ENCODE data around the gene TMEM97.
"Not testable (repeated sequence)": the region's sequence is repeated elsewhere in the genome, so short reads cannot be mapped to it uniquely, and the experiment has no call there.

TMEM97 gene

GRCh38 chr17:28338769-28339212 lies 19.8 kb downstream of the TMEM97 start:
- not testable (repeated sequence) for DNase-seq

GRCh38 chr17:28339431-28339830 lies 20.4 kb downstream of the TMEM97 start:
- DNase-seq: no peak

- DNase-seq: no peak
Observed at GRCh38 chr17:28340374-28340773, 21.4 kb downstream of the TMEM97 start.

- no peak for DNase-seq
Observed at GRCh38 chr17:28341516-28341915, 22.5 kb downstream of the TMEM97 start.

GRCh38 chr17:28342313-28342712 lies 23.3 kb downstream of the TMEM97 start:
- no peak for DNase-seq

DNA sequence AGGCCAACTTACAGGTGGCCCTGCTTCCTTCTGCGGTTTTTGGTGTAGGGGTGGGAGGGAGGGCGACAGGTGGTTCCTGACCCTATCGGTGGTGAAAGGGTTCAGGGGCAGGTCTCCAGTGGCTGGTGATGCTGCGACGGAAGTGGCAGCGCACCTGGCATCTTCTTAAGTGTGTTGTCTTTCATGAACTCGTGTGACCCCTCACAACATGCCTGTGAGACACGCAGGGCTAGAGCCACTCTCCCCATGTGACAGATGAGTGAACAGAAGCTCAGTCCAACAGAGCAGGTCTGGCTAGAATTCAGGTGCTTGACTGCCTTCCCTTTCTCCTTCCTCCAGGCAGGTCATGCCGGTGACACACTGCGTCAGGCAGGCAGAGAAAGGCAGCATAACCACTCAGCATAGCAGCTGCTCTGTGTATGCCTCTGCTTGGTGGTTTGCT lies 24.5 kb downstream of the TMEM97 start:
- no peak for DNase-seq

GRCh38 chr17:28344011-28344410 lies 25.0 kb downstream of the TMEM97 start:
- no peak for DNase-seq

DNA sequence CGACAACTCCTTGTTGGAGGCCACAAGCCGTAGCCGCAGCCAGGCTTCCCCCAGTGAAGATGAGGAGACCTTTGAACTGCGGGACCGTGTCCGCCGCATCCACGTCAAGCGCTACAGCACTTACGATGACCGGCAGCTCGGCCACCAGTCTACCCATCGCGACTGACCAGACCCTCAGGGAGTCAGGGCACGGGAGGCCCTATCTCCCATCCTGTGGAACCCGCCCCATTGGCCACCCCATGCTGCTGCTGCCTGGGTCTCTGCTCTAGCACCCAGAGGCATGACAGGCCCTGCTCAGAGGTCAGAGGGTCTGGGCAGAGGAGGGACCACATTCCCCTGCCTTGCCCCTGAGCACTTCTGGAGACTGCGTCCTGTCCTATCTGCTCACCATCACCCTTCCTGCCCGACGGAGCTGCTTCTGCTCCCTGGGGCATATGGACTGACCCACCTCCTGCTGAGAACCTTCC lies 25.5 kb downstream of the TMEM97 start:
- no peak for DNase-seq

DNA sequence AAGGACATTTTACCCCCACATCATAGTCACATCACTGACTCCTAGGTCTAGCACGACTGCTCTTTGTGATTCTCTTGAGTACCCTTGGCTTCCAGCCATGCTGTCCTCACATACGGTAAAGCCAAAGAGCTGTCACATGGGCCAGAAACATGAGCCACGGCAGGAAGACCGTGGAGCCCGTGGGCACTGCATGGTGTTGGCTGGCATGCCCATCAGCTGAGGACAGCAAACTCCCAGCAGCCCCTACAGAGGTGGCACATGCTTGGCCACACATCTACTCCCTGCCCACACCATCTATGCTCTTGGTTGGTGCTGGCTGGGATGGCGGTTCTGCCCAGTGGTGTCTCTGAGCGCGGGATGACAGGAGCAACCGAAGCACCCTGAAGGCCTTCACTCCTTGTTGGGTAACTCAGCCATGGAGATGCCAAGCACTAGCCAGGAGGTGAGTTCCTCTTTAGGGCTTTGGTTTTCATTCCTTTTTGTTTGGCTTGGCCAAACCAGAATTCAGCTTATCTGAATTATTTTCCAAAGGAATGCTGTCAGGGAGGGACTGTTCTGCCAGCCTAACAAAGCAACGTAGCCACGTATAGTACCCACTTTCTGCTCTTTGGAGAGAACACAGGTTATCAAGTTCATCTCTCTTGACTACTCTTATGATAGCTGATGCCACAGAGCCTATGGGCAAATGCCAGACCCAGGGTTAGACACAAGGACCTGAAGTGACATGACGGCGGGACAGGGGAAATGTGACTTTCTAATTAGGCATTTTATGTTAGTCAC lies 26.6 kb downstream of the TMEM97 start:
- DNase-seq: no peak

GRCh38 chr17:28346199-28346580 lies 27.2 kb downstream of the TMEM97 start:
- no peak for DNase-seq

GRCh38 chr17:28346746-28347246 lies 27.8 kb downstream of the TMEM97 start:
- no peak for DNase-seq

DNA sequence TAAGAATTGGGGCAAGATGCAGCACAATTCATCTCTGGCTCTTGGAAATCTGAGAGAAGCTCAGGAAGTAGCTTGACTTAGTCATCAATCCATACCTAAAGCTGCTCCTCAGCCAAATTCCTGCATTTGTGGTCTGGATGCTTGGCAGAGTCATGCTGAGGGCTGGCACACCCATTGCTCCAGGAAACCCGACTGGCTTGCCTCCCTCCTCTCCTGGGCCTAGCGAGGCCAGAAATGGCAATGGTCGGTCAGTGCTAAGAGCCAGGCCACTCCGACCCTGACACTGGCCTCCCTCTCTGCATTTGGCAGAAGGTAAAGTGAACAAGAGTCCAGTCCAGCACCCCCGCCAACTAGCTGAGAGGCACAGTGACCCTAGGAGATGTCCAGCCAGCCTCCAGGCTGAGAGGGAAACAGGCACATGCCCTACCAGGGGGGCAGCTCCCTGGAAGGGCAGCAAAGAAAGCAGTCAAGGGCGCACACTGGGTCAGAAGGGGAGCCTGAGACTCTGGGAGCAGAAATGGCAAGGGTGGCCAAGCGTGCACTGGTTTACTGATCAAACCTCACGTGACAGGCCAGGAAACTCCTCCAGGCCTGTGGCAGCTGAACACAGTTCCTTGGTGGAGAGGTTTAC lies 28.4 kb downstream of the TMEM97 start:
- no peak for DNase-seq

DNA sequence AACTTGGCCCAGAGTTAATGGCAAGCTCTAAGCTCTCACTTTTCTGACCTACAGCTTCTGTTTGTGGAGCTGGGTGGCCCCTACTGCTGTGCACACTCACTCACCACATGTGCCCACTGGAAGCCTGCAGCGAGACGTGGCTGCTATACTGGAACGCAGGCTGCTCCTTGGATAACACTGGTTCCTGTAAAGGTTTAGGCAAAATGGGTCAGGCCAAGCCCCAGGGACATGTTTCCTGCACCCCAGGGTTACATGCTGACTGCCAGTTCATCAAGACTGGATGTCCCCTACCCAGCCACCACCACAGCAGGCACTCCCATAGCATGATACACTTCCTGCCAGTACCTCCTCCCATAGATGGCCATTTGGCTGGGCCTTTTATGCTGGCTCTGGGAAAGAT lies 30.0 kb downstream of the TMEM97 start:
- DNase-seq: no peak

DNA sequence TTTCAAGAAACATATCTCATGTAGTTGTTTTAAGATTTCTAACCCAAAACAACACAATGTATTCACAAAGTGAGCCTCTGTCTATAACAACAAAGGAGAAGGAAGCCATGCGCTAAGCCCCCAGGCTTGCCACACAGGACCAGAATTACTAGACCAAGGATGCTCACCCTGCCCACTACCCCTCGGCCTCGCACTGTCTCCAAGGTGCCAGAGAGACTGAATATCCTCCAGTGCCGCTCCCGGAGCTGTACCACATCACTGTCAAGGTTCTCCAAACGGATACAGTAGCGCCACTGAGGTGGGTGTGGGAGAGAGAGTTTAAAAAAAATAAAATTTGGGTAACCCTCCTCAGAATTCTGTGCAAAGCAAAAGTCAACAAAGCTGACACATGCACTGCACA lies 31.3 kb downstream of the TMEM97 start:
- DNase-seq: no peak

GRCh38 chr17:28357061-28357900 lies 38.3 kb downstream of the TMEM97 start, which contains the start of gene POLDIP2:
TSS of gene POLDIP2 (minus strand) at chr17:28357527. CDS start at chr17:28357448, 79 bp downstream.
- peak; percentile 73 for DNase-seq

DNA sequence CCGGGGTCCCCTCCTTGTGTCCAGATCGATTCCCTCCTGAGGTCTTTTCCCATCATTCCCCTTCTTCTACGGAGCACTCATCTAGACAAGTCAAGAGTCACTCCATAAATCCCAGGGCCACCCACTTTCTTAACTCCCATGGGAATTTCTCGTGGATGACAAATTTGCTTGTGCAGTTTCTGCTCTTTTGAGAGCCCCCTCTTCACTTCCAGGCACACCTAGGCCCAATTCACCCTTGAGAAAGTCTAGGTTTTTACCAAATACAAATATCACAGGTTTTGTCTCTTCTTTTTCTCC lies 38.8 kb downstream of the TMEM97 start:
- DNase-seq: no peak

GRCh38 chr17:28363186-28363585 lies 44.2 kb downstream of the TMEM97 start:
- DNase-seq: no peak

DNA sequence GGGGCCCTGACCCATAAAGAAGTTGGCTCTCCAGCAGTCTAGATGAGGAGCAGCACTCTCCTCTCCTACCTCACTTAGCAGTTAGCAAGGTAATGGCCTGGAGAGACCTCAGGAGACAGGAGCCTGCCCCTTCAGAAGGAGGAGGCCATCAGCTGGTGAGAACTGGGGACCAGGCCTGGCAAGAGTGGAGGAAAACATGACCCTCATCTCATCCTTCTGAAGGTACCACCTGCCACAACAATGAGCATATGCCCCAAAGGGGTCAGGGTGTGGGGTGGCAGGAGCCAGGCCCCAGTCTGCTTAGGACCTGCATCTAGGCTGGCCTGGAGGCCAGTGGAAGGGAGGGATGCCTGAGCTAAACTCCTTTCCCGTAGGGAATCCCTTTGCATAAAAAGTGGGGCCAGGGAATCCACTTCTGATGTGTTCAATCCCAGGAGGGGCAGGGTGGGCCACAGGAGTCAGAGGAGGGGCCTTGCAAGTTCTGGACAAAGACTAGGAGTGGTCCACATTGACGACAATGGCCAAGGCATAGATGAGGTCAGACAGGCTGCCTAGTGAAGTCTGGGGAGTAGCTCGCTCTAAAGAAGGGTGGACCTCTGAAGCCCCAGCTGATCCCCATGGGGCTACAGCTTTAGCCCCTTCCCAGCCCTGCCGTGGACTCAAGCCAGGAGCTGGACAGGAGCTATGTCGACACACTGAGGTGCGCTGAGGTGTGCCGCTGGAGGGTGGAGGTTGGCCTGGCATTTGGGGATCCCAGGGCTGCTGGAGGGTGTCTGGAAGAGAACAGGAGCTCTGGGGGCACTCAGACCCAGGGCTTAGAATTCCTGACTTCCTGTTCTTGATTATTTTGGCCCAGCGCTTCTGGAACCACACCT lies 45.0 kb downstream of the TMEM97 start:
- DNase-seq: no peak

DNA sequence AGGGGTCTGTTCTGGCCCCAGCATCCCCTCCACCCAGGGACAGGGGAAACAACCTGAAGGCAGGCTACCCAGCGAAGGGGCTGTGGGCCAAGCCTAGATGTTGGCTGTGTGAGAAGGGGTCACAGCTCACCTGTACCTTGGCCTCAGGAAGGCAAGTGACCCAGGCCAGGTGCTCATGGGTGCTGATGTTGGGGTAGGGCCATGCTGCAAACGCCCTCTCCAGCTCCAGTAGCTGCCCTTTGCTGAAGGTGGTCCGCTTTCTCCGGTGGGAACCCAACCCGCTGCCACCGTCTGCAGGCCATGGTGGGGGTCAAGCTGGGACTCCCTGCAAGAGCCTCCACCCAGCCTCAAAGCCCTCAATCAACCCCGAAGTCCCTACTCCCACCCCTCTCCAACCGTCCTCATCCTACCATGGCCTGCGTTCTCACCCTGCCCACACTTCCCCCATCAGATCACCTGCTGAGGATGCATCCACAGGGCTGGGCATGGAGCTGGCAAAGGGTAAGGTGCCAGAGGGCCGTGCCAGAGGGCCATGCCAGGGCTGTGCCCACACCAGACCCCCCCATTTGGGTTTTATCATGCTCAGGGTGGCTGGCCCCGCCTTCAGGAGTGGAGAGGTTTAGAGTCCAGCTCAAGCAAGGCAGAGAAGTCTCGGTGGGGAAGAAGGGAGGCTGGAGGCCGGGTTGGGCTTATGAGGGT lies 45.8 kb downstream of the TMEM97 start, which contains the start of gene SEBOX:
TSS of gene SEBOX (minus strand) at position 535 of the 699 bp plus-strand sequence. CDS start at position 487, 48 bp downstream.
- DNase-seq: no peak

GRCh38 chr17:28365487-28365886 lies 46.5 kb downstream of the TMEM97 start:
- peak; percentile 44 for DNase-seq

DNA sequence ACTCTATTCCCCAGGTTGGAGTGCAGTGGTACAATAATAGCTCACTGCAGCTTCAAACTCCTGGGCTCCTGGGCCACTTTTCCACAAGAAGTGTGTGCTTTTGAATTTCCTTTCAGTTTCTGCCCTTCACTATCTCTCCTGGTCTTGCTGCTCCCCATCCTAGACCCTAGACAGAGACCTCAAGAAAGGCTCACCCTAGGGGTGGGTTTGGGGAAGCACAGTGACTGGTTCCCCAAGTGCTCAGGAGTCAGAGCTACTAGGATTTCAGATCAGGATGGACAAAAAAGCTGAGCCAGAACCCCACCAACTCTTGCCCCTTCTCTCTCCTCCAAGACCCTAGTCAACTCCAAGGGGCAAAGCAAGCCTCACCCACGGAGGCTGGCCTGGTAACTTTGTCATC lies 47.6 kb downstream of the TMEM97 start:
- no peak for DNase-seq

Measured in NCI-H524 treated with DMSO at 0.1 percent for 48 hours (cell line).